D721Med (cell line): Measurements from ENCODE around the gene TNNI3.

Experiments
- DNase-seq: peaks from one replicate; pipeline ENCODE4 v3.0.0; 2011; ENCODE audit warnings: low spot score; ENCODE audit not compliant: insufficient read length
- FAIRE-seq: peaks from 2 replicates; lab custom pipeline; 2011; peaks lifted over from hg19 to GRCh38; lab: Jason Lieb, UNC
- CTCF ChIP-seq: IDR thresholded peaks from 2 replicates; pipeline ENCODE4 v1.5.1; 2012; ENCODE audit warnings: mild to moderate bottlenecking, control low read depth; ENCODE audit not compliant: insufficient read depth; ENCODE audit errors: missing control alignments

The TNNI3 gene

GRCh38 chr19:55145232-55145631 lies 12.3 kb downstream of the TNNI3 start:
- no peak for FAIRE-seq
- no peak for TF ChIP-seq CTCF
- no peak for DNase-seq

GRCh38 chr19:55141696-55142095 lies 15.8 kb downstream of the TNNI3 start:
- no peak for TF ChIP-seq CTCF
- FAIRE-seq (no peak), DNase-seq (no peak)

GRCh38 chr19:55137915-55138314 lies 19.6 kb downstream of the TNNI3 start:
- FAIRE-seq (no peak), DNase-seq (no peak)
- TF ChIP-seq CTCF = no peak

- no peak for FAIRE-seq
- DNase-seq = no peak
- TF ChIP-seq CTCF = no peak
Observed at GRCh38 chr19:55136399-55137102, 21.0 kb downstream of the TNNI3 start.

- DNase-seq (no peak), FAIRE-seq (no peak)
- TF ChIP-seq CTCF = no peak
Observed at GRCh38 chr19:55134736-55135135, 22.8 kb downstream of the TNNI3 start.

- FAIRE-seq = no peak
- DNase-seq = no peak
- no peak for TF ChIP-seq CTCF
Observed at GRCh38 chr19:55133639-55134444, 23.7 kb downstream of the TNNI3 start.
